ENCODE measurements around the gene XKR8. TPM values are rescaled to one million over a fixed set of nuclear protein-coding genes. Genes with fewer than 3 reads are reported as not detected.

XKR8 gene
- total RNA-seq, 1 experiment from 2014 or later = 17.2 TPM

DNA sequence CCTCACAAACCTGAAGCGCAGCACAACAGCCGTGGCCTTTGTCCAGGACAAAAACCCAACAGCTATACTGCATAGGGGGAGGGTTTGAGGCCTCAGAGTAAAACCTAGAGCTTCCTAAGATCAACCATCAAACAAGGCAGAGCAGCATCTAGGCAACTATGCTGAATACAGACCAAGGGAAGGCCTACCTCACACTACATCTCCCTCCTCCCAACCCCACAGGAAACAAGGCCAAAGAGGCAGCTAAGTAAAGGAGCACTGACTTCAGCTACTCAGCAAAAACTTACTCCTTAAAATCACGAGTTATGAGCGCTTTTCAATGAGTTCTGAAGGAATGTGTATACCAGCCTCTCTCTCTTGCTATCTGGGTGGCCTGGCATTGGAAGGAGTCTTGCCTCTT is 12.4 kb downstream of the XKR8 start:
- Histone ChIP-seq H2BK15ac (ENCODE audit: low read depth, low read length) (no peak overlapping the region), H4K91ac (ENCODE audit: insufficient read length, low read depth, low read length) (no peak overlapping the region), H2BK5ac (ENCODE audit: insufficient read length, low read length) (no peak overlapping the region), H4K20me1 (ENCODE audit: control insufficient read depth, insufficient read depth, insufficient read length) (no peaks in the 10 kb centered on the region), H3K79me1 (ENCODE audit: insufficient read depth, low read depth, low read length, poor library complexity, severe bottlenecking) (no peaks in the 10 kb centered on the region), H3K56ac (ENCODE audit: insufficient read length, low read depth, low read length) (no peak overlapping the region), H3K4ac (ENCODE audit: low read depth, low read length) (no peak overlapping the region), H3K23me2 (ENCODE audit: insufficient read length, low read depth, low read length, poor library complexity, severe bottlenecking) (no peaks in the 10 kb centered on the region), H3T11ph (ENCODE audit: low read length) (no peak overlapping the region), H3K4me1 (ENCODE audit: insufficient read depth, low read length) (no peaks in the 10 kb centered on the region), H3K23ac (ENCODE audit: insufficient read length, low read depth, low read length) (no peak overlapping the region), H2BK20ac (ENCODE audit: low read depth, low read length, poor library complexity, severe bottlenecking) (no peak overlapping the region), H3K4me2 (ENCODE audit: insufficient read depth, insufficient read length, low read length) (no peak overlapping the region), H2AK5ac (ENCODE audit: insufficient read length, low read length) (no peak overlapping the region), H3K27me3 (ENCODE audit: insufficient read depth, low read length) (no peaks in the 10 kb centered on the region), H3K9ac (ENCODE audit: extremely low read depth, insufficient read length, low read length) (no peak overlapping the region), H2AFZ (ENCODE audit: low read length) (no peak overlapping the region), H2BK120ac (ENCODE audit: low read depth, low read length, poor library complexity, severe bottlenecking) (no peak overlapping the region), H3K18ac (ENCODE audit: insufficient read length, low read depth, low read length) (no peak overlapping the region), H4K8ac (replicated peaks; ENCODE audit: insufficient read length, low read depth, low read length) (no peak overlapping the region), H2BK12ac (ENCODE audit: insufficient read length, low read depth, low read length) (no peak overlapping the region), H3K9me3 (ENCODE audit: control insufficient read depth, low read depth, low read length) (no peaks in the 10 kb centered on the region), H3K27ac (ENCODE audit: insufficient read length, low read depth, low read length) (no peak overlapping the region), H3K14ac (ENCODE audit: insufficient read depth, low read length) (no peak overlapping the region), H4K5ac (ENCODE audit: insufficient read length, low read depth, low read length) (no peak overlapping the region), H3K79me2 (ENCODE audit: insufficient read depth, low read length) (no peaks in the 10 kb centered on the region)
- Mint-ChIP-seq H3K4me1 (no peaks in the 10 kb centered on the region), H3K36me3 (ENCODE audit: insufficient read depth in 1 of 3, low read depth in 3 of 3) (peaks cover 8 to 34% (median 16%) of the 10 kb centered on the region in 3 experiments; a peak in 6 of 7 replicates), H3K27ac (no peak overlapping the region), H3K4me3 (no peak overlapping the region; a peak in 1 of 5 replicates), H3K27me3 (ENCODE audit: low read depth) (no peaks in the 10 kb centered on the region), H3K9me3 (no peaks in the 10 kb centered on the region)
- TF ChIP-seq, protein P1, sequence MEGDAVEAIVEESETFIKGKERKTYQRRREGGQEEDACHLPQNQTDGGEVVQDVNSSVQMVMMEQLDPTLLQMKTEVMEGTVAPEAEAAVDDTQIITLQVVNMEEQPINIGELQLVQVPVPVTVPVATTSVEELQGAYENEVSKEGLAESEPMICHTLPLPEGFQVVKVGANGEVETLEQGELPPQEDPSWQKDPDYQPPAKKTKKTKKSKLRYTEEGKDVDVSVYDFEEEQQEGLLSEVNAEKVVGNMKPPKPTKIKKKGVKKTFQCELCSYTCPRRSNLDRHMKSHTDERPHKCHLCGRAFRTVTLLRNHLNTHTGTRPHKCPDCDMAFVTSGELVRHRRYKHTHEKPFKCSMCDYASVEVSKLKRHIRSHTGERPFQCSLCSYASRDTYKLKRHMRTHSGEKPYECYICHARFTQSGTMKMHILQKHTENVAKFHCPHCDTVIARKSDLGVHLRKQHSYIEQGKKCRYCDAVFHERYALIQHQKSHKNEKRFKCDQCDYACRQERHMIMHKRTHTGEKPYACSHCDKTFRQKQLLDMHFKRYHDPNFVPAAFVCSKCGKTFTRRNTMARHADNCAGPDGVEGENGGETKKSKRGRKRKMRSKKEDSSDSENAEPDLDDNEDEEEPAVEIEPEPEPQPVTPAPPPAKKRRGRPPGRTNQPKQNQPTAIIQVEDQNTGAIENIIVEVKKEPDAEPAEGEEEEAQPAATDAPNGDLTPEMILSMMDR (conservative IDR thresholded peaks at IDR 0.05) = no peak
- no peak for DNase-seq
- WGBS (ENCODE audit: extremely low coverage, insufficient read length, low lambda C conversion rate) = no CpG with 5 or more reads among the region's 4 CpGs
